ENCODE measurements around the gene PCED1B. TPM values are rescaled to one million over a fixed set of nuclear protein-coding genes. Genes with fewer than 3 reads are reported as not detected.

Gene PCED1B
- total and polyA plus RNA-seq, 2 experiments from 2014 or later, result 5.1 to 6.6 TPM

DNA sequence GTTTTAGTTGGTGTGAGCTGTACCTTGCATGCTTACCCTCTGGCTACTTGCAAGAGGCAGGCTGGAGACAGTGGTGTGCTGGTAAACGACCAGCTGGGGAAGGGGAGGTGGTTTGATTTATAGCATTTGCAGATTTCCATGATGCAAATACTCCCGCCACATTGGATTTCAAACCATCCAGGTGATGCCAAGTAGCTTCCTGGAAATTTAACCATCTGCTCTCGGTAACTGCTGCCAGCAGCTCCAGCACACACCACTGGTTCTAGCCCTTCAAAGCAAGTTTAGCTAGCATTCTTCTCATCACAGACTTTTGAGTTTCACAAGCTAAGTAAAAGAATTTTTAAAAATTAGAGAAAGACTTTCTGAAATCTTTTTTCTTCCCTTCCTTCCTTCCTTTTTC, 104.8 kb downstream of the PCED1B start:
- Mint-ChIP-seq H3K27me3 (ENCODE audit: insufficient read depth, low read depth, poor library complexity) (no peaks in the 10 kb centered on the region), H3K36me3 (ENCODE audit: low read depth) (no peaks in the 10 kb centered on the region), H3K9me3 (no peaks in the 10 kb centered on the region), H3K4me3 (no peak overlapping the region), H3K4me1 (peaks cover 4% of the 10 kb centered on the region; the same call in 2 of the 3 replicates), H3K27ac (no peak overlapping the region)
- Histone ChIP-seq H3K27me3 (ENCODE audit: insufficient read depth) (no peaks in the 10 kb centered on the region), H3K9me2 (ENCODE audit: insufficient read depth) (peaks cover 4% of the 10 kb centered on the region; the same call in 1 of the 2 replicates), H3K27ac (ENCODE audit: low read depth) (no peak overlapping the region), H3K36me3 (ENCODE audit: insufficient read depth) (no peaks in the 10 kb centered on the region), H2AFZ (peak overlapping the region; percentile 35; the same call in 1 of the 2 replicates), H3F3A (replicated peaks; ENCODE audit: low read depth) (no peaks in the 10 kb centered on the region), H3K4me3 (no peak overlapping the region), H3K4me2 (no peak overlapping the region), H4K20me1 (replicated peaks; ENCODE audit: insufficient read depth) (no peaks in the 10 kb centered on the region), H3K4me1 (ENCODE audit: insufficient read depth) (no peaks in the 10 kb centered on the region), H3K79me2 (replicated peaks; ENCODE audit: insufficient read depth) (no peaks in the 10 kb centered on the region)
- TF ChIP-seq POLR2AphosphoS5 (IDR thresholded peaks at IDR 0.05; ENCODE audit: low read depth), result no peak
- TF ChIP-seq EZH2phosphoT487 (IDR thresholded peaks at IDR 0.05; ENCODE audit: unreplicated experiment), result no peak
- TF ChIP-seq EZH2 (IDR thresholded peaks at IDR 0.05; ENCODE audit: low read depth, unreplicated experiment), result no peak
- TF ChIP-seq, protein P1, sequence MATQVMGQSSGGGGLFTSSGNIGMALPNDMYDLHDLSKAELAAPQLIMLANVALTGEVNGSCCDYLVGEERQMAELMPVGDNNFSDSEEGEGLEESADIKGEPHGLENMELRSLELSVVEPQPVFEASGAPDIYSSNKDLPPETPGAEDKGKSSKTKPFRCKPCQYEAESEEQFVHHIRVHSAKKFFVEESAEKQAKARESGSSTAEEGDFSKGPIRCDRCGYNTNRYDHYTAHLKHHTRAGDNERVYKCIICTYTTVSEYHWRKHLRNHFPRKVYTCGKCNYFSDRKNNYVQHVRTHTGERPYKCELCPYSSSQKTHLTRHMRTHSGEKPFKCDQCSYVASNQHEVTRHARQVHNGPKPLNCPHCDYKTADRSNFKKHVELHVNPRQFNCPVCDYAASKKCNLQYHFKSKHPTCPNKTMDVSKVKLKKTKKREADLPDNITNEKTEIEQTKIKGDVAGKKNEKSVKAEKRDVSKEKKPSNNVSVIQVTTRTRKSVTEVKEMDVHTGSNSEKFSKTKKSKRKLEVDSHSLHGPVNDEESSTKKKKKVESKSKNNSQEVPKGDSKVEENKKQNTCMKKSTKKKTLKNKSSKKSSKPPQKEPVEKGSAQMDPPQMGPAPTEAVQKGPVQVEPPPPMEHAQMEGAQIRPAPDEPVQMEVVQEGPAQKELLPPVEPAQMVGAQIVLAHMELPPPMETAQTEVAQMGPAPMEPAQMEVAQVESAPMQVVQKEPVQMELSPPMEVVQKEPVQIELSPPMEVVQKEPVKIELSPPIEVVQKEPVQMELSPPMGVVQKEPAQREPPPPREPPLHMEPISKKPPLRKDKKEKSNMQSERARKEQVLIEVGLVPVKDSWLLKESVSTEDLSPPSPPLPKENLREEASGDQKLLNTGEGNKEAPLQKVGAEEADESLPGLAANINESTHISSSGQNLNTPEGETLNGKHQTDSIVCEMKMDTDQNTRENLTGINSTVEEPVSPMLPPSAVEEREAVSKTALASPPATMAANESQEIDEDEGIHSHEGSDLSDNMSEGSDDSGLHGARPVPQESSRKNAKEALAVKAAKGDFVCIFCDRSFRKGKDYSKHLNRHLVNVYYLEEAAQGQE (IDR thresholded peaks at IDR 0.05; ENCODE audit: unreplicated experiment), result no peak
- TF ChIP-seq JUNB (IDR thresholded peaks at IDR 0.05; ENCODE audit: unreplicated experiment), result no peak
- no peak for TF ChIP-seq STAT1 (IDR thresholded peaks at IDR 0.05; ENCODE audit: unreplicated experiment)
- TF ChIP-seq ZNF114 (CRISPR knock-in tag; IDR thresholded peaks at IDR 0.05), result no peak
- no peak for TF ChIP-seq CREB1 (CRISPR knock-in tag; IDR thresholded peaks at IDR 0.05; ENCODE audit: low read depth)
- TF ChIP-seq, protein P2, sequence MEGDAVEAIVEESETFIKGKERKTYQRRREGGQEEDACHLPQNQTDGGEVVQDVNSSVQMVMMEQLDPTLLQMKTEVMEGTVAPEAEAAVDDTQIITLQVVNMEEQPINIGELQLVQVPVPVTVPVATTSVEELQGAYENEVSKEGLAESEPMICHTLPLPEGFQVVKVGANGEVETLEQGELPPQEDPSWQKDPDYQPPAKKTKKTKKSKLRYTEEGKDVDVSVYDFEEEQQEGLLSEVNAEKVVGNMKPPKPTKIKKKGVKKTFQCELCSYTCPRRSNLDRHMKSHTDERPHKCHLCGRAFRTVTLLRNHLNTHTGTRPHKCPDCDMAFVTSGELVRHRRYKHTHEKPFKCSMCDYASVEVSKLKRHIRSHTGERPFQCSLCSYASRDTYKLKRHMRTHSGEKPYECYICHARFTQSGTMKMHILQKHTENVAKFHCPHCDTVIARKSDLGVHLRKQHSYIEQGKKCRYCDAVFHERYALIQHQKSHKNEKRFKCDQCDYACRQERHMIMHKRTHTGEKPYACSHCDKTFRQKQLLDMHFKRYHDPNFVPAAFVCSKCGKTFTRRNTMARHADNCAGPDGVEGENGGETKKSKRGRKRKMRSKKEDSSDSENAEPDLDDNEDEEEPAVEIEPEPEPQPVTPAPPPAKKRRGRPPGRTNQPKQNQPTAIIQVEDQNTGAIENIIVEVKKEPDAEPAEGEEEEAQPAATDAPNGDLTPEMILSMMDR (conservative IDR thresholded peaks at IDR 0.05; ENCODE audit: low read depth in 2 of 2), result no peak
- TF ChIP-seq, protein P3, sequence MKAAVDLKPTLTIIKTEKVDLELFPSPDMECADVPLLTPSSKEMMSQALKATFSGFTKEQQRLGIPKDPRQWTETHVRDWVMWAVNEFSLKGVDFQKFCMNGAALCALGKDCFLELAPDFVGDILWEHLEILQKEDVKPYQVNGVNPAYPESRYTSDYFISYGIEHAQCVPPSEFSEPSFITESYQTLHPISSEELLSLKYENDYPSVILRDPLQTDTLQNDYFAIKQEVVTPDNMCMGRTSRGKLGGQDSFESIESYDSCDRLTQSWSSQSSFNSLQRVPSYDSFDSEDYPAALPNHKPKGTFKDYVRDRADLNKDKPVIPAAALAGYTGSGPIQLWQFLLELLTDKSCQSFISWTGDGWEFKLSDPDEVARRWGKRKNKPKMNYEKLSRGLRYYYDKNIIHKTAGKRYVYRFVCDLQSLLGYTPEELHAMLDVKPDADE (IDR thresholded peaks at IDR 0.05), result no peak
- no peak for TF ChIP-seq NANOG (IDR thresholded peaks at IDR 0.05; ENCODE audit: borderline replicate concordance)
- no peak for TF ChIP-seq ZNF331 (CRISPR knock-in tag; IDR thresholded peaks at IDR 0.05; ENCODE audit: low read depth)
- TF ChIP-seq, protein P4, sequence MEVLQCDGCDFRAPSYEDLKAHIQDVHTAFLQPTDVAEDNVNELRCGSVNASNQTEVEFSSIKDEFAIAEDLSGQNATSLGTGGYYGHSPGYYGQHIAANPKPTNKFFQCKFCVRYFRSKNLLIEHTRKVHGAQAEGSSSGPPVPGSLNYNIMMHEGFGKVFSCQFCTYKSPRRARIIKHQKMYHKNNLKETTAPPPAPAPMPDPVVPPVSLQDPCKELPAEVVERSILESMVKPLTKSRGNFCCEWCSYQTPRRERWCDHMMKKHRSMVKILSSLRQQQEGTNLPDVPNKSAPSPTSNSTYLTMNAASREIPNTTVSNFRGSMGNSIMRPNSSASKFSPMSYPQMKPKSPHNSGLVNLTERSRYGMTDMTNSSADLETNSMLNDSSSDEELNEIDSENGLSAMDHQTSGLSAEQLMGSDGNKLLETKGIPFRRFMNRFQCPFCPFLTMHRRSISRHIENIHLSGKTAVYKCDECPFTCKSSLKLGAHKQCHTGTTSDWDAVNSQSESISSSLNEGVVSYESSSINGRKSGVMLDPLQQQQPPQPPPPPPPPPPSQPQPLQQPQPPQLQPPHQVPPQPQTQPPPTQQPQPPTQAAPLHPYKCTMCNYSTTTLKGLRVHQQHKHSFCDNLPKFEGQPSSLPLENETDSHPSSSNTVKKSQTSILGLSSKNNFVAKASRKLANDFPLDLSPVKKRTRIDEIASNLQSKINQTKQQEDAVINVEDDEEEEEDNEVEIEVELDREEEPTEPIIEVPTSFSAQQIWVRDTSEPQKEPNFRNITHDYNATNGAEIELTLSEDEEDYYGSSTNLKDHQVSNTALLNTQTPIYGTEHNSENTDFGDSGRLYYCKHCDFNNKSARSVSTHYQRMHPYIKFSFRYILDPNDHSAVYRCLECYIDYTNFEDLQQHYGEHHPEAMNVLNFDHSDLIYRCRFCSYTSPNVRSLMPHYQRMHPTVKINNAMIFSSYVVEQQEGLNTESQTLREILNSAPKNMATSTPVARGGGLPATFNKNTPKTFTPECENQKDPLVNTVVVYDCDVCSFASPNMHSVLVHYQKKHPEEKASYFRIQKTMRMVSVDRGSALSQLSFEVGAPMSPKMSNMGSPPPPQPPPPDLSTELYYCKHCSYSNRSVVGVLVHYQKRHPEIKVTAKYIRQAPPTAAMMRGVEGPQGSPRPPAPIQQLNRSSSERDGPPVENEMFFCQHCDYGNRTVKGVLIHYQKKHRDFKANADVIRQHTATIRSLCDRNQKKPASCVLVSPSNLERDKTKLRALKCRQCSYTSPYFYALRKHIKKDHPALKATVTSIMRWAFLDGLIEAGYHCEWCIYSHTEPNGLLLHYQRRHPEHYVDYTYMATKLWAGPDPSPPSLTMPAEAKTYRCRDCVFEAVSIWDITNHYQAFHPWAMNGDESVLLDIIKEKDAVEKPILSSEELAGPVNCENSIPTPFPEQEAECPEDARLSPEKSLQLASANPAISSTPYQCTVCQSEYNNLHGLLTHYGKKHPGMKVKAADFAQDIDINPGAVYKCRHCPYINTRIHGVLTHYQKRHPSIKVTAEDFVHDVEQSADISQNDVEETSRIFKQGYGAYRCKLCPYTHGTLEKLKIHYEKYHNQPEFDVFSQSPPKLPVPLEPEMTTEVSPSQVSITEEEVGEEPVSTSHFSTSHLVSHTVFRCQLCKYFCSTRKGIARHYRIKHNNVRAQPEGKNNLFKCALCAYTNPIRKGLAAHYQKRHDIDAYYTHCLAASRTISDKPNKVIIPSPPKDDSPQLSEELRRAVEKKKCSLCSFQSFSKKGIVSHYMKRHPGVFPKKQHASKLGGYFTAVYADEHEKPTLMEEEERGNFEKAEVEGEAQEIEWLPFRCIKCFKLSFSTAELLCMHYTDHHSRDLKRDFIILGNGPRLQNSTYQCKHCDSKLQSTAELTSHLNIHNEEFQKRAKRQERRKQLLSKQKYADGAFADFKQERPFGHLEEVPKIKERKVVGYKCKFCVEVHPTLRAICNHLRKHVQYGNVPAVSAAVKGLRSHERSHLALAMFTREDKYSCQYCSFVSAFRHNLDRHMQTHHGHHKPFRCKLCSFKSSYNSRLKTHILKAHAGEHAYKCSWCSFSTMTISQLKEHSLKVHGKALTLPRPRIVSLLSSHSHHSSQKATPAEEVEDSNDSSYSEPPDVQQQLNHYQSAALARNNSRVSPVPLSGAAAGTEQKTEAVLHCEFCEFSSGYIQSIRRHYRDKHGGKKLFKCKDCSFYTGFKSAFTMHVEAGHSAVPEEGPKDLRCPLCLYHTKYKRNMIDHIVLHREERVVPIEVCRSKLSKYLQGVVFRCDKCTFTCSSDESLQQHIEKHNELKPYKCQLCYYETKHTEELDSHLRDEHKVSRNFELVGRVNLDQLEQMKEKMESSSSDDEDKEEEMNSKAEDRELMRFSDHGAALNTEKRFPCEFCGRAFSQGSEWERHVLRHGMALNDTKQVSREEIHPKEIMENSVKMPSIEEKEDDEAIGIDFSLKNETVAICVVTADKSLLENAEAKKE (CRISPR knock-in tag; IDR thresholded peaks at IDR 0.05), result no peak
- DNase-seq (ENCODE audit: low spot score), result no peak
- ATAC-seq, result no peak

All from GM23338 (cell line).